Measurements from ENCODE around the gene CCL2.

- no peak for TF ChIP-seq GATA2 (IDR thresholded peaks at IDR 0.05; ENCODE audit: low read depth, low read length)
- no peak for TF ChIP-seq GATA3 (IDR thresholded peaks at IDR 0.05; ENCODE audit: low read depth, low read length)
Observed at GRCh38 chr17:34283571-34283970, 28.5 kb downstream of the CCL2 start.
